Osteoblast (primary cell): ENCODE results near the gene ENOX2. TPM values are rescaled to one million over a fixed set of nuclear protein-coding genes. Genes with fewer than 3 reads are reported as not detected.
"Not testable (repeated sequence)": the region's sequence is repeated elsewhere in the genome, so short reads cannot be mapped to it uniquely, and the experiment has no call there.

Experiments used
- DNase-seq: peaks from one replicate; pipeline ENCODE4 v3.0.0; 2011; ENCODE audit warnings: low spot score, mixed read lengths; ENCODE audit not compliant: insufficient read length; ENCODE audit errors: missing footprints
- H2AFZ ChIP-seq: 2 replicates; pipeline ENCODE4 v1.6.0; 2011; ENCODE audit warnings: mild to moderate bottlenecking, low read length
- H3K27ac ChIP-seq: 2 replicates; pipeline ENCODE4 v1.5.1; 2011; ENCODE audit warnings: mild to moderate bottlenecking, low read depth, low read length, moderate library complexity
- H3K27me3 ChIP-seq: 2 replicates; pipeline ENCODE4 v1.6.0; 2012; ENCODE audit warnings: mild to moderate bottlenecking, control low read depth, inconsistent platforms, low read length, moderate library complexity; ENCODE audit not compliant: insufficient read depth
- H3K36me3 ChIP-seq: 2 replicates; pipeline ENCODE4 v1.5.1; 2011; ENCODE audit warnings: mild to moderate bottlenecking, low read length, control low read depth, moderate library complexity; ENCODE audit not compliant: insufficient read depth
- H3K4me1 ChIP-seq: 2 replicates; pipeline ENCODE4 v1.5.1; 2011; ENCODE audit warnings: mild to moderate bottlenecking, low read length, control low read depth, moderate library complexity; ENCODE audit not compliant: insufficient read depth
- H3K4me2 ChIP-seq: 2 replicates; pipeline ENCODE4 v1.6.0; 2011; ENCODE audit warnings: mild to moderate bottlenecking, low read length; ENCODE audit not compliant: insufficient read depth
- H3K4me3 ChIP-seq: fragments of 200-600 bp; sonication (generic); 3 replicates; pipeline ENCODE4 v1.5.1; 2012; ENCODE audit warnings: mild to moderate bottlenecking, low read length, inconsistent platforms; ENCODE audit not compliant: insufficient read depth
- H3K79me2 ChIP-seq: 2 replicates; pipeline ENCODE4 v1.6.0; 2012; ENCODE audit warnings: mild to moderate bottlenecking, low read length, control low read depth, inconsistent platforms; ENCODE audit not compliant: insufficient read depth
- H3K9me3 ChIP-seq: 2 replicates; pipeline ENCODE4 v1.5.1; 2011; ENCODE audit warnings: low read depth, low read length, control low read depth
- H4K20me1 ChIP-seq: 2 replicates; pipeline ENCODE4 v1.6.0; 2012; ENCODE audit warnings: mild to moderate bottlenecking, low read length, control low read depth; ENCODE audit not compliant: insufficient read depth
- CTCF ChIP-seq: IDR thresholded peaks from 2 replicates; pipeline ENCODE4 v1.5.1; 2011; ENCODE audit warnings: mild to moderate bottlenecking, low read depth, low read length, moderate library complexity; ENCODE audit errors: extremely low read depth
- total RNA-seq: library from RNA; depleted of rRNA; stranded (reverse); fragments of >200 nt; gene quantifications from 2 replicates; pipeline ENCODE4 v1.2.3, GENCODE V29; 2012

Gene ENOX2
- total RNA-seq, 1 donor: 8.0 TPM

DNA sequence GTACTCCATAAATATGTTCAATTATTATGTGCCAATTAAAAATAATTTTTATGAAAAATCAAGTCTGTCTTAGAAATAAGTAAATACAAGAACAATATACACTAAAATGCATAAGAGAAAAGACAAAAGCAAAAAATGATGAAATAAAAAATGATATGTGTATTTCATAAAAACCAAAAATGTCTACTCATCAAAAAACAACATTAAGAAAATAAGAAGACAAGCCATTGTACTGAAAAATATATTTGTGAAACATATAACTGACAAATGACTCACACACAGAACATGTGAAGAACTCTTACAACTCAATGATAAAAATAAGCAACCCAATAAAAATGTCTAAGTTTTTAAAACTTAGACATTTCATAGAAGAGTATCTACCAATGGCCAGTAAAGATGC, 34.1 kb upstream of the ENOX2 start:
- no peak overlapping the region for H3K4me3 ChIP-seq
- no peaks in the 10 kb centered on the region for H3K36me3 ChIP-seq
- TF ChIP-seq CTCF: no peak
- H3K4me1 ChIP-seq: no peaks in the 10 kb centered on the region
- no peaks in the 10 kb centered on the region for H3K79me2 ChIP-seq
- no peak overlapping the region for H3K27ac ChIP-seq
- no peaks in the 10 kb centered on the region for H4K20me1 ChIP-seq
- no peak overlapping the region for H3K4me2 ChIP-seq
- no peaks in the 10 kb centered on the region for H3K9me3 ChIP-seq
- DNase-seq: no peak
- peaks cover 5% of the 10 kb centered on the region for H3K27me3 ChIP-seq
- no peak overlapping the region for H2AFZ ChIP-seq

DNA sequence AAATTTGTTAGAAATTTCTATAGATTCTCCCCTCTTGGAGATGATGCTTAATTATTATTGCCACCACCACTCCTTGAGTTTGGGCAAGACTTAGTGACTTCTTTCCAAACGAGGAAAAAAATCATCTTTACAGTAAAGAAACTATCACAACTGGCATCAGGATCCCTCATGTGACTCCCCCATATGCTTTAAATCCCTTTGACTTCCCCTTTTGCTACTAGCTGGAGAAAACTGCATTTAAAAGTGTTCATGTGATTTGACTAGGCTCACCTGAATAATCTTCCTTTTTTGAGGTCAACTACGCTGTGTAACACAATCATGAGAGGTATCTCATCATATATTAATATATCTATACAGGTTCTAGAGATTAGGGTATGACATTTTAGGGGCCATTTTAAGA, 30.3 kb upstream of the ENOX2 start:
- no peaks in the 10 kb centered on the region for H3K9me3 ChIP-seq
- no peak for DNase-seq
- H3K27ac ChIP-seq: no peak overlapping the region
- H3K4me1 ChIP-seq: no peaks in the 10 kb centered on the region
- peaks cover 2% of the 10 kb centered on the region for H3K27me3 ChIP-seq
- H3K36me3 ChIP-seq: no peaks in the 10 kb centered on the region
- H3K4me3 ChIP-seq: no peak overlapping the region
- no peak for TF ChIP-seq CTCF
- no peaks in the 10 kb centered on the region for H4K20me1 ChIP-seq
- H3K4me2 ChIP-seq: no peak overlapping the region
- H3K79me2 ChIP-seq: no peaks in the 10 kb centered on the region
- H2AFZ ChIP-seq: no peak overlapping the region

GRCh38 chrX:130920405-130920804, 17.4 kb upstream of the ENOX2 start:
- H3K4me3 ChIP-seq, H3K4me2 ChIP-seq, H2AFZ ChIP-seq, H4K20me1 ChIP-seq, H3K79me2 ChIP-seq, DNase-seq, H3K9me3 ChIP-seq, H3K36me3 ChIP-seq, H3K27me3 ChIP-seq, H3K4me1 ChIP-seq, H3K27ac ChIP-seq: not testable (repeated sequence)

DNA sequence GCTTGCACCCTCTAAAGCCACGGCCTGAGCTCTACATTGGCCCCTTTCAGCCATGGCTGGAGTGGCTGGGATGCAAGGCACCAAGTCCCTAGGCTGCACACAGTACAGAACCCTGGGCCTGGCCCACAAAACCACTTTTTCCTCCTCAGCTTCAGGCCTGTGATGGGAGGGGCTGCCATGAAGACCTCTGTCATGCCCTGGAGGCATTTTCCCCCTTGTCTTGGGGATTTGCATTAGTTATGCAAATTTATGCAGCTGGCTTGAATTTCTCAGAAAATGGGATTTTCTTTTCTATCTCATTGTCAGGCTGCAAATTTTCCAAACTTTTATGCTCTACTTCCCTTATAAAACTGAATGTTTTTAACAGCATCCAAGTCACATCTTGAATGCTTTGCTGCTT, 16.7 kb upstream of the ENOX2 start:
- H3K79me2 ChIP-seq, H4K20me1 ChIP-seq, H3K4me1 ChIP-seq, H2AFZ ChIP-seq, H3K27ac ChIP-seq, DNase-seq, H3K27me3 ChIP-seq, H3K4me3 ChIP-seq, H3K36me3 ChIP-seq, H3K4me2 ChIP-seq, H3K9me3 ChIP-seq: not testable (repeated sequence)

DNA sequence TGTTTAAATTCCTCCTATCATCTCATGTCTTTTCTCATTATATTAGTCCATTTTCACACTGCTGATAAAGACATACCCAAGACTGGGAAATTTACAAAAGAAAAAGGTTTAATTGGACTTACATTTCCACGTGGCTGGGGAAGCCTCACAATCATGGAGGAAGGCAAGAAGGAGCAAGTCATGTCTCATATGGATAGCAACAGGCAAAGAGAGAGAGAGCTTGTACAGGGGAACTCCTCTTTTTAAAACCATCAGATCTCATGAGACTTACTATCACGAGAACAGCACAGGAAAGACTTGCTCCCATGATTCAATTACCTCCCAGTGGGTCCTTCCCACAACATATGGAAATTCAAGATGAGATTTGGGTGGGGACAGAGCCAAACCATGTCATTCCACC, 15.5 kb upstream of the ENOX2 start:
- H2AFZ ChIP-seq, H3K79me2 ChIP-seq, H3K36me3 ChIP-seq, H4K20me1 ChIP-seq, H3K4me1 ChIP-seq, H3K4me2 ChIP-seq, H3K27ac ChIP-seq, H3K9me3 ChIP-seq, DNase-seq, H3K4me3 ChIP-seq, H3K27me3 ChIP-seq: not testable (repeated sequence)
